ENCODE measurements around the gene RALGPS1.

DNA sequence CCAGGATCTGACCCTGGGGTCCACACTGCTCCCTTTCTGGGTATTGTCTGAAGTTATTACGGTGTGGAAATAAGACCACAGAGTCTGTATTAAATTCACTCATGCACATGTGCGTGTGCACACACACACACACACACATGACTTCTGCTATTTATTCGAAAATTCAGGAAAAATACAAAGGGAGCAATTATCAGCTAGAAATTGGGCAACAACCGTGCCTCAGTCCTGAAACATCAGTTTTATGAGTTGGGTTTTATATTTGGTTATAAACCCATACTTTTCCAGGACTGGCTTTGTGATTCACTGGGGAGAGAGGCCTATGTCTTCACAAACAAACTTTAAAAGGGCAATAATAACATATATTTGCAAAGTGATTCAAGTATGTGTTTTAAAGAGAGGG, 117.7 kb downstream of the RALGPS1 start:
- no peak for TF ChIP-seq ZBTB1 (CRISPR knock-in tag; IDR thresholded peaks at IDR 0.05; ENCODE audit: borderline replicate concordance)
- TF ChIP-seq, protein P1, sequence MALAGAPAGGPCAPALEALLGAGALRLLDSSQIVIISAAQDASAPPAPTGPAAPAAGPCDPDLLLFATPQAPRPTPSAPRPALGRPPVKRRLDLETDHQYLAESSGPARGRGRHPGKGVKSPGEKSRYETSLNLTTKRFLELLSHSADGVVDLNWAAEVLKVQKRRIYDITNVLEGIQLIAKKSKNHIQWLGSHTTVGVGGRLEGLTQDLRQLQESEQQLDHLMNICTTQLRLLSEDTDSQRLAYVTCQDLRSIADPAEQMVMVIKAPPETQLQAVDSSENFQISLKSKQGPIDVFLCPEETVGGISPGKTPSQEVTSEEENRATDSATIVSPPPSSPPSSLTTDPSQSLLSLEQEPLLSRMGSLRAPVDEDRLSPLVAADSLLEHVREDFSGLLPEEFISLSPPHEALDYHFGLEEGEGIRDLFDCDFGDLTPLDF (CRISPR knock-in tag; IDR thresholded peaks at IDR 0.05), result no peak
- no peak for TF ChIP-seq RBFOX2 (IDR thresholded peaks at IDR 0.05; ENCODE audit: low read depth, low read length)
- no peak for TF ChIP-seq ZNF121 (CRISPR knock-in tag; IDR thresholded peaks at IDR 0.05)
- no peak for TF ChIP-seq CHD4 (IDR thresholded peaks at IDR 0.05; ENCODE audit: borderline replicate concordance, low read length)
- no peak for TF ChIP-seq HNF4A (CRISPR knock-in tag; IDR thresholded peaks at IDR 0.05)
- TF ChIP-seq RAD21 (CRISPR knock-in tag; IDR thresholded peaks at IDR 0.05), result no peak
- TF ChIP-seq ZNF891 (CRISPR knock-in tag; IDR thresholded peaks at IDR 0.05), result no peak
- TF ChIP-seq, protein P2, sequence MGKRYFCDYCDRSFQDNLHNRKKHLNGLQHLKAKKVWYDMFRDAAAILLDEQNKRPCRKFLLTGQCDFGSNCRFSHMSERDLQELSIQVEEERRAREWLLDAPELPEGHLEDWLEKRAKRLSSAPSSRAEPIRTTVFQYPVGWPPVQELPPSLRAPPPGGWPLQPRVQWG (CRISPR knock-in tag; IDR thresholded peaks at IDR 0.05; ENCODE audit: borderline replicate concordance, low read depth), result no peak
- TF ChIP-seq, protein P3, sequence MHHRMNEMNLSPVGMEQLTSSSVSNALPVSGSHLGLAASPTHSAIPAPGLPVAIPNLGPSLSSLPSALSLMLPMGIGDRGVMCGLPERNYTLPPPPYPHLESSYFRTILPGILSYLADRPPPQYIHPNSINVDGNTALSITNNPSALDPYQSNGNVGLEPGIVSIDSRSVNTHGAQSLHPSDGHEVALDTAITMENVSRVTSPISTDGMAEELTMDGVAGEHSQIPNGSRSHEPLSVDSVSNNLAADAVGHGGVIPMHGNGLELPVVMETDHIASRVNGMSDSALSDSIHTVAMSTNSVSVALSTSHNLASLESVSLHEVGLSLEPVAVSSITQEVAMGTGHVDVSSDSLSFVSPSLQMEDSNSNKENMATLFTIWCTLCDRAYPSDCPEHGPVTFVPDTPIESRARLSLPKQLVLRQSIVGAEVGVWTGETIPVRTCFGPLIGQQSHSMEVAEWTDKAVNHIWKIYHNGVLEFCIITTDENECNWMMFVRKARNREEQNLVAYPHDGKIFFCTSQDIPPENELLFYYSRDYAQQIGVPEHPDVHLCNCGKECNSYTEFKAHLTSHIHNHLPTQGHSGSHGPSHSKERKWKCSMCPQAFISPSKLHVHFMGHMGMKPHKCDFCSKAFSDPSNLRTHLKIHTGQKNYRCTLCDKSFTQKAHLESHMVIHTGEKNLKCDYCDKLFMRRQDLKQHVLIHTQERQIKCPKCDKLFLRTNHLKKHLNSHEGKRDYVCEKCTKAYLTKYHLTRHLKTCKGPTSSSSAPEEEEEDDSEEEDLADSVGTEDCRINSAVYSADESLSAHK (CRISPR knock-in tag; IDR thresholded peaks at IDR 0.05; ENCODE audit: borderline replicate concordance), result no peak

All from HepG2 (cell line).